Measurements from ENCODE around the gene SLC4A7. TPM values are rescaled to one million over a fixed set of nuclear protein-coding genes. Genes with fewer than 3 reads are reported as not detected.

SLC4A7 gene
- polyA plus RNA-seq, 1 of the 3 experiments (the other 2 are of a cell fraction), result 3.9 TPM

DNA sequence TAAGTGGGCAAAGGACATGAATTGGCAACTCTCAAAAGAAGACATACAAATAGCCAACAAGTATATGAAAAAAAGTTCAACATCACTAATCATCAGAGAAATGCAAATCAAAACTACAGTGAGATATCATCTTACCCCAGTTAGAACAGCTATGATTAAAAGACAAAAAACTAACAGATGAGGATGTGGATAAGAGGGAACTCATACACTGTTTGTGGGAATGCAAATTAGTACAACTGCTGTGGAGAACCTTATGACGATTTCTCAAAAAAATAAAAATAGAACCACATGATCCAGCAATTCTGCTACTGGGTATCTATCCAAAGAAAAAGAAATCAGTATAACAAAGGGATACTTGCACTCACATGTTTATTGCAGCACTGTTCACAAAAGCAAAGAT is 143.7 kb downstream of the SLC4A7 start (continued):
- TF ChIP-seq TAF1 (IDR thresholded peaks at IDR 0.05; ENCODE audit: borderline replicate concordance, low read depth, low read length) (no peak), POLR2AphosphoS5 (IDR thresholded peaks at IDR 0.05; ENCODE audit: low read depth, low read length) (no peak), RCOR1 (IDR thresholded peaks at IDR 0.05; ENCODE audit: low read length) (no peak), MEF2A (IDR thresholded peaks at IDR 0.05; ENCODE audit: borderline replicate concordance, low read depth) (no peak), FOSL2 (IDR thresholded peaks at IDR 0.05; ENCODE audit: borderline replicate concordance, low read depth) (no peak), ELF1 (IDR thresholded peaks at IDR 0.05) (no peak), YY1 (IDR thresholded peaks at IDR 0.05; ENCODE audit: low read depth) (no peak)
- TF ChIP-seq, protein P1, sequence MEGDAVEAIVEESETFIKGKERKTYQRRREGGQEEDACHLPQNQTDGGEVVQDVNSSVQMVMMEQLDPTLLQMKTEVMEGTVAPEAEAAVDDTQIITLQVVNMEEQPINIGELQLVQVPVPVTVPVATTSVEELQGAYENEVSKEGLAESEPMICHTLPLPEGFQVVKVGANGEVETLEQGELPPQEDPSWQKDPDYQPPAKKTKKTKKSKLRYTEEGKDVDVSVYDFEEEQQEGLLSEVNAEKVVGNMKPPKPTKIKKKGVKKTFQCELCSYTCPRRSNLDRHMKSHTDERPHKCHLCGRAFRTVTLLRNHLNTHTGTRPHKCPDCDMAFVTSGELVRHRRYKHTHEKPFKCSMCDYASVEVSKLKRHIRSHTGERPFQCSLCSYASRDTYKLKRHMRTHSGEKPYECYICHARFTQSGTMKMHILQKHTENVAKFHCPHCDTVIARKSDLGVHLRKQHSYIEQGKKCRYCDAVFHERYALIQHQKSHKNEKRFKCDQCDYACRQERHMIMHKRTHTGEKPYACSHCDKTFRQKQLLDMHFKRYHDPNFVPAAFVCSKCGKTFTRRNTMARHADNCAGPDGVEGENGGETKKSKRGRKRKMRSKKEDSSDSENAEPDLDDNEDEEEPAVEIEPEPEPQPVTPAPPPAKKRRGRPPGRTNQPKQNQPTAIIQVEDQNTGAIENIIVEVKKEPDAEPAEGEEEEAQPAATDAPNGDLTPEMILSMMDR (IDR thresholded peaks at IDR 0.05), result no peak
- TF ChIP-seq, protein P2, sequence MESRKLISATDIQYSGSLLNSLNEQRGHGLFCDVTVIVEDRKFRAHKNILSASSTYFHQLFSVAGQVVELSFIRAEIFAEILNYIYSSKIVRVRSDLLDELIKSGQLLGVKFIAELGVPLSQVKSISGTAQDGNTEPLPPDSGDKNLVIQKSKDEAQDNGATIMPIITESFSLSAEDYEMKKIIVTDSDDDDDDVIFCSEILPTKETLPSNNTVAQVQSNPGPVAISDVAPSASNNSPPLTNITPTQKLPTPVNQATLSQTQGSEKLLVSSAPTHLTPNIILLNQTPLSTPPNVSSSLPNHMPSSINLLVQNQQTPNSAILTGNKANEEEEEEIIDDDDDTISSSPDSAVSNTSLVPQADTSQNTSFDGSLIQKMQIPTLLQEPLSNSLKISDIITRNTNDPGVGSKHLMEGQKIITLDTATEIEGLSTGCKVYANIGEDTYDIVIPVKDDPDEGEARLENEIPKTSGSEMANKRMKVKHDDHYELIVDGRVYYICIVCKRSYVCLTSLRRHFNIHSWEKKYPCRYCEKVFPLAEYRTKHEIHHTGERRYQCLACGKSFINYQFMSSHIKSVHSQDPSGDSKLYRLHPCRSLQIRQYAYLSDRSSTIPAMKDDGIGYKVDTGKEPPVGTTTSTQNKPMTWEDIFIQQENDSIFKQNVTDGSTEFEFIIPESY (IDR thresholded peaks at IDR 0.05; ENCODE audit: borderline replicate concordance, low read depth), result no peak

DNA sequence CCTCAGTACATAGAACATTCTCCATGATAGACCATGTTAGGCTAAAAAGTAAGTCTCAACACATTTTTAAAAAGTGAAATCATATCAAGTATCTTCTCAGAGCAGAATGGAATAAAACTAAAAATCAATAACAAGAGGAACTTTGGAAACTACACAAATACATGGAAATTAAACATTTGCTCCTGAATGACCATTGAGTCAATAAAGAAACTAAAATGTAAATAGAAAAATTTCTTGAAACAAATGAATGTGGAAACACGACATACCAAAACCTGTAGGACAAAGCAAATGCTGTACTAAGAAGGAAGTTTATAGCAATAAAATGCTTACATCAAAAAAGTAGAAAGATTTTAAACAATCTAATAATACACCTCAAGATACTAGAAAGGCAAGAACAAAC is 148.6 kb downstream of the SLC4A7 start:
- Histone ChIP-seq H3K4me2 (no peak overlapping the region), H4K20me1 (ENCODE audit: insufficient read depth) (no peaks in the 10 kb centered on the region), H3K79me2 (ENCODE audit: insufficient read depth) (no peaks in the 10 kb centered on the region), H3K9me2 (no peaks in the 10 kb centered on the region), H3K36me3 (replicated peaks in 1 of 2; ENCODE audit: control insufficient read depth in 1 of 2, insufficient read depth in 2 of 2, low read length in 1 of 2) (no peaks in the 10 kb centered on the region), H3K4me3 (ENCODE audit: low read depth in 2 of 2, low read length in 1 of 2) (no peak overlapping the region), H3K4me1 (ENCODE audit: control insufficient read depth in 1 of 2, insufficient read depth in 2 of 2, low read depth in 1 of 2, low read length in 1 of 2) (no peaks in the 10 kb centered on the region), H2AFZ (ENCODE audit: low read depth) (no peak overlapping the region), H3K27ac (ENCODE audit: low read depth in 2 of 2, low read length in 1 of 2) (no peak overlapping the region), H3K9ac (no peak overlapping the region), H3K27me3 (ENCODE audit: insufficient read depth) (no peaks in the 10 kb centered on the region), H3F3A (replicated peaks; ENCODE audit: insufficient read depth) (no peaks in the 10 kb centered on the region), H3K9me3 (no peaks in the 10 kb centered on the region)
- 24% methylated on average over 1 of the region's 1 CpG for WGBS (ENCODE audit: low lambda C conversion rate)
- TF ChIP-seq RFX5 (IDR thresholded peaks at IDR 0.05; ENCODE audit: low read length), result no peak
- no peak for TF ChIP-seq EZH2phosphoT487 (IDR thresholded peaks at IDR 0.05; ENCODE audit: borderline replicate concordance, low read depth)
- no peak for TF ChIP-seq RCOR1 (IDR thresholded peaks at IDR 0.05; ENCODE audit: low read length)
- TF ChIP-seq, protein P2 (IDR thresholded peaks at IDR 0.05; ENCODE audit: borderline replicate concordance, low read depth), result no peak
- no peak for TF ChIP-seq EP300 (IDR thresholded peaks at IDR 0.05; ENCODE audit: borderline replicate concordance in 1 of 2, low read depth in 1 of 2, low read length in 1 of 2)
- POLR2A ChIA-PET, result no interaction called here
- DNase-seq, result no peak
- CTCF ChIA-PET, result no interaction called here

Measured in SK-N-SH (cell line).